ENCODE data around the gene CX3CL1. TPM values are rescaled to one million over a fixed set of nuclear protein-coding genes. Genes with fewer than 3 reads are reported as not detected.

The CX3CL1 gene
- total RNA-seq, 1 donor from 2014 or later: 0.31 TPM

DNA sequence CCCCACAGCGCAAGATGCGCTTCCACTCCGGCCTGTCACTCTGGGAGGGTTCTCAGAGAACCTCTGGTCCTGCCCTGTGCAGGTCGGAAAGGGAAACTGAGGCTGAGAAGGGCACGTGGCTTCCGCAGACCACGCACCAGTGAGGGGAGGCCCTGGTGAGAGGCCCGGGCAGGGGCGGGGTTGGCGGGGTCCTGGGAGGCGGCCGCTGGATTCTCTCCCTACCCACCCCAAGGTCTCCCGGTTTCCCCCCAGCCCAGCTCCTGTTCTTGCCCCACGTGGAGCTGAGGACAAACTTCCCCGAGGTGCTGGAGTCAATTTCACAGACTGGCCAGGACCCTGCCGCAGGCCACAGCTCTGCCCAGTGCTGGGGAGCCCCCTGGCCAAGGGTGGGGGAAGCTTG is 43.8 kb downstream of the CX3CL1 start:
- POLR2A ChIA-PET: interaction anchor here (0.6 to 3.6 kb wide), 8 partner anchors 28 to 350 kb away, joined by 3 to 63 read pairs (median 6); no protein-coding TSS in a partner anchor
- intact Hi-C loops (cut with micrococcal nuclease): loop anchor here (2.0 to 10.0 kb wide), 3 partner anchors 319 to 451 kb away; partner anchors contain the start of genes CETP and KATNB1
- no peak for ATAC-seq (ENCODE audit: low read depth)

GRCh38 chr16:57419506-57419905 is 47.2 kb downstream of the CX3CL1 start:
- Mint-ChIP-seq H3K36me3 (ENCODE audit: low read depth) (no peaks in the 10 kb centered on the region), H3K4me3 (no peak overlapping the region), H3K4me1 (peaks cover 34% of the 10 kb centered on the region), H3K27me3 (no peaks in the 10 kb centered on the region), H3K9me3 (no peaks in the 10 kb centered on the region), H3K27ac (peak overlapping the region; percentile 76)
- intact Hi-C loops (cut with micrococcal nuclease): loop anchor here (1.0 to 10.0 kb wide), 8 partner anchors 100 to 586 kb away; partner anchors contain the start of genes ARL2BP, CETP, KATNB1 and PSME3IP1
- DNase-seq: no peak
- TF ChIP-seq, protein P1, sequence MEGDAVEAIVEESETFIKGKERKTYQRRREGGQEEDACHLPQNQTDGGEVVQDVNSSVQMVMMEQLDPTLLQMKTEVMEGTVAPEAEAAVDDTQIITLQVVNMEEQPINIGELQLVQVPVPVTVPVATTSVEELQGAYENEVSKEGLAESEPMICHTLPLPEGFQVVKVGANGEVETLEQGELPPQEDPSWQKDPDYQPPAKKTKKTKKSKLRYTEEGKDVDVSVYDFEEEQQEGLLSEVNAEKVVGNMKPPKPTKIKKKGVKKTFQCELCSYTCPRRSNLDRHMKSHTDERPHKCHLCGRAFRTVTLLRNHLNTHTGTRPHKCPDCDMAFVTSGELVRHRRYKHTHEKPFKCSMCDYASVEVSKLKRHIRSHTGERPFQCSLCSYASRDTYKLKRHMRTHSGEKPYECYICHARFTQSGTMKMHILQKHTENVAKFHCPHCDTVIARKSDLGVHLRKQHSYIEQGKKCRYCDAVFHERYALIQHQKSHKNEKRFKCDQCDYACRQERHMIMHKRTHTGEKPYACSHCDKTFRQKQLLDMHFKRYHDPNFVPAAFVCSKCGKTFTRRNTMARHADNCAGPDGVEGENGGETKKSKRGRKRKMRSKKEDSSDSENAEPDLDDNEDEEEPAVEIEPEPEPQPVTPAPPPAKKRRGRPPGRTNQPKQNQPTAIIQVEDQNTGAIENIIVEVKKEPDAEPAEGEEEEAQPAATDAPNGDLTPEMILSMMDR (IDR thresholded peaks at IDR 0.05): no peak
- ChIA-PET POLR2A (interaction anchor here (3.2 kb wide), 1 partner anchor 101 kb away, joined by 16 read pairs; no protein-coding TSS in a partner anchor), CTCF (interaction anchor here (0.9 to 5.6 kb wide), 6 partner anchors 22 to 582 kb away, joined by 3 to 215 read pairs (median 6); partner anchors contain the start of gene USB1)
- no peak for ATAC-seq (ENCODE audit: low read depth)

More for the DNA sequence above, 43.8 kb downstream of the CX3CL1 start:
- no peak for DNase-seq
- H3K4me1 Mint-ChIP-seq: peaks cover 67% of the 10 kb centered on the region
- H3K9me3 Mint-ChIP-seq: no peaks in the 10 kb centered on the region
- TF ChIP-seq, protein P1 (IDR thresholded peaks at IDR 0.05): no peak
- CTCF ChIA-PET: interaction anchor here (0.7 to 5.6 kb wide), 17 partner anchors 16 to 623 kb away, joined by 3 to 215 read pairs (median 4); no protein-coding TSS in a partner anchor
- no peaks in the 10 kb centered on the region for H3K36me3 Mint-ChIP-seq (ENCODE audit: low read depth)
- peak overlapping the region; percentile 50 for H3K27ac Mint-ChIP-seq
- no peaks in the 10 kb centered on the region for H3K27me3 Mint-ChIP-seq
- peak overlapping the region; percentile 15 for H3K4me3 Mint-ChIP-seq

- peaks cover 6% of the 10 kb centered on the region for H3K36me3 Mint-ChIP-seq (ENCODE audit: low read depth)
- ATAC-seq (ENCODE audit: low read depth): peak; percentile 29
- no peak overlapping the region for H3K27ac Mint-ChIP-seq
- CTCF ChIA-PET: interaction anchor here (0.6 to 1.4 kb wide), 5 partner anchors 99 to 338 kb away, joined by 3 to 7 read pairs (median 3); no protein-coding TSS in a partner anchor
- peaks cover 14% of the 10 kb centered on the region for H3K4me1 Mint-ChIP-seq
- POLR2A ChIA-PET: interaction anchor here (1.0 kb wide), 1 partner anchor 123 kb away, joined by 4 read pairs; no protein-coding TSS in a partner anchor
- TF ChIP-seq, protein P1 (IDR thresholded peaks at IDR 0.05): no peak
- H3K4me3 Mint-ChIP-seq: no peak overlapping the region
- no peaks in the 10 kb centered on the region for H3K27me3 Mint-ChIP-seq
- intact Hi-C loops (cut with micrococcal nuclease): no loop called here
- DNase-seq: no peak
- H3K9me3 Mint-ChIP-seq: no peaks in the 10 kb centered on the region
These were observed 50.0 kb downstream of the CX3CL1 start for GRCh38 chr16:57422026-57422944.

DNA sequence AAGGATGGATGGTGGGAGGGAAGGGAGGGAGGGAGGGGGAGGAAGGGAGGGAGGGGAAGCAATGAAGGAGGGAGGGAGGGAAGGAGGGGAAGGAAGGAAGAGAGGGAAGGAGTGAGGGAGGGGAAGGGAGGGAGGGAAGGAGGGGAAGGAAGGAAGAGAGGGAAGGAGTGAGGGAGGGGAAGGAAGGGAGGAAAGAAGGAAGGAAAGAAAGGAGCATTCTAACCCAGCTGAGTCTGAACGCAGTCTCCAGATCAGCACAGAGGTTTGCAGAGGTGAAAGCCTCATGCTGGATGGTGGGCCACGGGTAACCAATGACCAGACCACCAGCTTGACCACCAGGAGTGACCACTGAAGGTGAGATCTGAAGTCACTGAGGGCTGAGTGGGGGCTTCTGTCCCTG is 50.9 kb downstream of the CX3CL1 start:
- intact Hi-C loops (cut with micrococcal nuclease): no loop called here
- DNase-seq: no peak
- TF ChIP-seq, protein P1 (IDR thresholded peaks at IDR 0.05): no peak
- ATAC-seq (ENCODE audit: low read depth): no peak
- Mint-ChIP-seq H3K27ac (no peak overlapping the region), H3K36me3 (ENCODE audit: low read depth) (peaks cover 14% of the 10 kb centered on the region), H3K9me3 (no peaks in the 10 kb centered on the region), H3K27me3 (no peaks in the 10 kb centered on the region), H3K4me3 (no peak overlapping the region), H3K4me1 (peaks cover 9% of the 10 kb centered on the region)
- ChIA-PET CTCF (interaction anchor here (0.8 kb wide), 1 partner anchor 122 kb away, joined by 3 read pairs; no protein-coding TSS in a partner anchor), POLR2A (no interaction called here)

DNA sequence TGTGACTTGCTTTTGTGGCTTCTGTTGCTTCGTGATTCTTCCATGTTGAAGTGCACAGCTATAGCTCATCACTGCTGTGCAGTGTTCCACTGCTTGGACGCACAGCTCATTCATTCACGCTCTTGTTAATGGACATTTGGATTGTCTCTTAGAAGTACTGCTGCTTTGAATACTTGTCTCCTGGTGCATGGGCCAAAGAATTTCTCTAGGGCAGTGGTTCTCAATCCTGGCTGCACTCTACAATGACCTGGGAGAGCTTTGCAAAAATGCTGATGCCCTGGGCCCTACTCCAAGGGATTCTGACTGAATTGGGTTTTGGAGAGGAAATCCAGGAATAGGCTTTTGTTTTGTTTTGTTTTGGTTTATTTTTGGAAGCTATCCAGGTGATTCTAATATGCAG is 52.3 kb downstream of the CX3CL1 start:
- DNase-seq: no peak
- intact Hi-C loops (cut with micrococcal nuclease): no loop called here
- Mint-ChIP-seq H3K9me3 (no peaks in the 10 kb centered on the region), H3K27ac (no peak overlapping the region), H3K36me3 (ENCODE audit: low read depth) (peaks cover 27% of the 10 kb centered on the region), H3K27me3 (no peaks in the 10 kb centered on the region), H3K4me3 (no peak overlapping the region), H3K4me1 (no peaks in the 10 kb centered on the region)
- ChIA-PET POLR2A (no interaction called here), CTCF (no interaction called here)
- no peak for ATAC-seq (ENCODE audit: low read depth)
- TF ChIP-seq, protein P1 (IDR thresholded peaks at IDR 0.05): no peak

Data from activated B cell treated with CpG ODN at 0.5 μM for 24 hours (primary cell).